GM12891 (cell line): Measurements from ENCODE around the gene KRT84.

Experiments
- PAX5 ChIP-seq: IDR thresholded peaks from 2 replicates; pipeline ENCODE4 v1.6.1; 2011; ENCODE audit warnings: low read length, moderate library complexity, mild to moderate bottlenecking; ENCODE audit not compliant: insufficient read depth, severe bottlenecking
- POLR2A ChIP-seq: IDR thresholded peaks from 2 replicates; pipeline ENCODE4 v1.6.1; 2011; ENCODE audit warnings: low read depth, low read length, control low read depth
- POLR2AphosphoS5 ChIP-seq: IDR thresholded peaks from 2 replicates; pipeline ENCODE4 v1.6.1; 2011; ENCODE audit warnings: low read depth, low read length, control low read depth
- TAF1 ChIP-seq: IDR thresholded peaks from 2 replicates; pipeline ENCODE4 v1.6.1; 2011; ENCODE audit warnings: low read depth, low read length, control low read depth

- TF ChIP-seq POLR2AphosphoS5 (no peak), PAX5 (no peak), POLR2A (no peak), TAF1 (no peak)
Measured at GRCh38 chr12:52347016-52347415, 38.4 kb downstream of the KRT84 start.
